ENCODE measurements around the gene OLFM1. TPM values are rescaled to one million over a fixed set of nuclear protein-coding genes. Genes with fewer than 3 reads are reported as not detected.

OLFM1 gene
- total RNA-seq, 8 experiments from 2014 or later = 0.58 to 136 (median 50.1) TPM

- WGBS, 10 experiments = 0 to 100% (median 92%) methylated on average over 1 to 10 of the region's 34 CpGs; no CpG with 5 or more reads in 4 of the 10 experiments
- Histone ChIP-seq H3K4me3 (no peak overlapping the region), H3K27ac (peak overlapping the region; percentile 10 to 65), H3K4me1 (replicated peaks in 1 of 2) (peaks cover 32 to 33% of the 10 kb centered on the region in 2 donors)
- in situ Hi-C loops (cut with MboI; ENCODE audit: low pct_unique_long_range_greater_than_20kb in 2 of 9, low sequenced_read_pairs in 9 of 9, unreplicated experiment in 9 of 9) = no loop called here
- peak in 4 of 8 experiments; percentile 11 to 39 (median 22) for ATAC-seq (replicated peaks in 6 of 8)
These were observed 39.2 kb downstream of the OLFM1 start for GRCh38 chr9:135126451-135127187.

GRCh38 chr9:135127718-135128670, 40.5 kb downstream of the OLFM1 start:
- Histone ChIP-seq H3K4me3 (no peak overlapping the region), H3K27ac (peak overlapping the region; percentile 10 to 65), H3K4me1 (replicated peaks in 1 of 2) (peaks cover 39 to 42% of the 10 kb centered on the region in 2 donors)
- WGBS, 10 experiments = 18 to 69% (median 48%) methylated on average over 4 to 16 of the region's 23 CpGs; no CpG with 5 or more reads in 3 of the 10 experiments
- in situ Hi-C loops (cut with MboI; ENCODE audit: low pct_unique_long_range_greater_than_20kb in 2 of 9, low sequenced_read_pairs in 9 of 9, unreplicated experiment in 9 of 9) = no loop called here
- peak in 5 of 8 experiments; percentile 62 to 75 (median 68) for ATAC-seq (replicated peaks in 6 of 8)

GRCh38 chr9:135129137-135129695, 41.7 kb downstream of the OLFM1 start:
- in situ Hi-C loops (cut with MboI; ENCODE audit: low pct_unique_long_range_greater_than_20kb in 2 of 9, low sequenced_read_pairs in 9 of 9, unreplicated experiment in 9 of 9) = no loop called here
- ATAC-seq (replicated peaks in 6 of 8) = no peak
- H3K4me1 ChIP-seq (replicated peaks in 1 of 2) = peaks cover 51 to 55% of the 10 kb centered on the region in 2 donors
- H3K27ac ChIP-seq = no peak overlapping the region
- H3K4me3 ChIP-seq = no peak overlapping the region
- WGBS, 10 experiments = no CpG with 5 or more reads among the region's 7 CpGs

- Histone ChIP-seq H3K4me1 (replicated peaks in 1 of 2) (peaks cover 61% of the 10 kb centered on the region in 2 donors), H3K4me3 (no peak overlapping the region), H3K27ac (no peak overlapping the region)
- 0 to 100% (median 85%) methylated on average over 1 to 5 of the region's 18 CpGs; no CpG with 5 or more reads in 2 of the 10 experiments for WGBS, 10 experiments
- peak in 5 of 8 experiments; percentile 4 to 85 (median 67) for ATAC-seq (replicated peaks in 6 of 8)
- in situ Hi-C loops (cut with MboI; ENCODE audit: low pct_unique_long_range_greater_than_20kb in 2 of 9, low sequenced_read_pairs in 9 of 9, unreplicated experiment in 9 of 9) = no loop called here
These were observed 42.9 kb downstream of the OLFM1 start for GRCh38 chr9:135130207-135130976.

- Histone ChIP-seq H3K4me3 (no peak overlapping the region), H3K4me1 (replicated peaks in 1 of 2) (peaks cover 62 to 64% of the 10 kb centered on the region in 2 donors), H3K27ac (no peak overlapping the region)
- ATAC-seq (replicated peaks in 6 of 8) = no peak
- WGBS, 10 experiments = 40 to 100% (median 71%) methylated on average over 1 to 4 of the region's 8 CpGs; no CpG with 5 or more reads in 2 of the 10 experiments
- in situ Hi-C loops (cut with MboI; ENCODE audit: low pct_unique_long_range_greater_than_20kb in 2 of 9, low sequenced_read_pairs in 9 of 9, unreplicated experiment in 9 of 9) = no loop called here
These were observed 44.0 kb downstream of the OLFM1 start for GRCh38 chr9:135131488-135131887.

GRCh38 chr9:135132008-135132407, 44.5 kb downstream of the OLFM1 start:
- Histone ChIP-seq H3K27ac (no peak overlapping the region), H3K4me3 (no peak overlapping the region), H3K4me1 (replicated peaks in 1 of 2) (peaks cover 62 to 64% of the 10 kb centered on the region in 2 donors)
- WGBS, 10 experiments = 33 to 100% (median 80%) methylated on average over 1 to 3 of the region's 18 CpGs; no CpG with 5 or more reads in 7 of the 10 experiments
- no peak for ATAC-seq (replicated peaks in 6 of 8)
- in situ Hi-C loops (cut with MboI; ENCODE audit: low pct_unique_long_range_greater_than_20kb in 2 of 9, low sequenced_read_pairs in 9 of 9, unreplicated experiment in 9 of 9) = no loop called here

GRCh38 chr9:135134268-135135022, 47.0 kb downstream of the OLFM1 start:
- no peak overlapping the region for H3K4me3 ChIP-seq
- H3K4me1 ChIP-seq (replicated peaks in 1 of 2) = peaks cover 55% of the 10 kb centered on the region in 2 donors
- in situ Hi-C loops (cut with MboI; ENCODE audit: low pct_unique_long_range_greater_than_20kb in 2 of 9, low sequenced_read_pairs in 9 of 9, unreplicated experiment in 9 of 9) = no loop called here
- H3K27ac ChIP-seq = peak overlapping the region; percentile 55 to 56
- WGBS, 10 experiments = 11 to 92% (median 56%) methylated on average over 1 to 10 of the region's 28 CpGs; no CpG with 5 or more reads in 3 of the 10 experiments
- peak in 7 of 8 experiments; percentile 13 to 64 (median 49) for ATAC-seq (replicated peaks in 6 of 8)

GRCh38 chr9:135135171-135135928, 47.9 kb downstream of the OLFM1 start:
- ATAC-seq (replicated peaks in 6 of 8) = no peak
- WGBS, 10 experiments = 80 to 100% (median 98%) methylated on average over 1 to 6 of the region's 13 CpGs; no CpG with 5 or more reads in 4 of the 10 experiments
- H3K27ac ChIP-seq = peak overlapping the region; percentile 34 to 52
- no peak overlapping the region for H3K4me3 ChIP-seq
- in situ Hi-C loops (cut with MboI; ENCODE audit: low pct_unique_long_range_greater_than_20kb in 2 of 9, low sequenced_read_pairs in 9 of 9, unreplicated experiment in 9 of 9) = no loop called here
- peaks cover 62 to 64% of the 10 kb centered on the region in 2 donors for H3K4me1 ChIP-seq (replicated peaks in 1 of 2)

GRCh38 chr9:135135929-135136315, 48.5 kb downstream of the OLFM1 start:
- Histone ChIP-seq H3K4me3 (no peak overlapping the region), H3K4me1 (replicated peaks in 1 of 2) (peaks cover 63 to 66% of the 10 kb centered on the region in 2 donors), H3K27ac (peak overlapping the region; percentile 34 to 52)
- in situ Hi-C loops (cut with MboI; ENCODE audit: low pct_unique_long_range_greater_than_20kb in 2 of 9, low sequenced_read_pairs in 9 of 9, unreplicated experiment in 9 of 9) = no loop called here
- 58 to 89% methylated on average over 1 to 3 of the region's 6 CpGs; no CpG with 5 or more reads in 8 of the 10 experiments for WGBS, 10 experiments
- ATAC-seq (replicated peaks in 6 of 8) = peak in 5 of 8 experiments; percentile 26 to 66 (median 42)

- in situ Hi-C loops (cut with MboI; ENCODE audit: low pct_unique_long_range_greater_than_20kb in 2 of 9, low sequenced_read_pairs in 9 of 9, unreplicated experiment in 9 of 9) = no loop called here
- H3K27ac ChIP-seq = peak overlapping the region; percentile 59 to 75
These were observed 49.0 kb downstream of the OLFM1 start for GRCh38 chr9:135136481-135136880.

More at GRCh38 chr9:135136481-135136880, 49.0 kb downstream of the OLFM1 start:
- ATAC-seq (replicated peaks in 6 of 8) = peak; percentile 31 to 86 (median 75)
- 0 to 60% (median 43%) methylated on average over 1 to 5 of the region's 9 CpGs; no CpG with 5 or more reads in 3 of the 10 experiments for WGBS, 10 experiments
- Histone ChIP-seq H3K4me3 (no peak overlapping the region), H3K4me1 (replicated peaks in 1 of 2) (peaks cover 63 to 66% of the 10 kb centered on the region in 2 donors)

All from motor neuron (in vitro differentiated cells).